GM18507 (cell line): Measurements from ENCODE around the gene PREX1.

Experiments used
- DNase-seq: peaks from one replicate; pipeline ENCODE4 v3.0.0; 2011; ENCODE audit warnings: low read depth; ENCODE audit not compliant: insufficient read length; ENCODE audit errors: extremely low spot score
- FAIRE-seq: peaks from 2 replicates; lab custom pipeline; 2011; peaks lifted over from hg19 to GRCh38; lab: Jason Lieb, UNC

Gene PREX1

DNA sequence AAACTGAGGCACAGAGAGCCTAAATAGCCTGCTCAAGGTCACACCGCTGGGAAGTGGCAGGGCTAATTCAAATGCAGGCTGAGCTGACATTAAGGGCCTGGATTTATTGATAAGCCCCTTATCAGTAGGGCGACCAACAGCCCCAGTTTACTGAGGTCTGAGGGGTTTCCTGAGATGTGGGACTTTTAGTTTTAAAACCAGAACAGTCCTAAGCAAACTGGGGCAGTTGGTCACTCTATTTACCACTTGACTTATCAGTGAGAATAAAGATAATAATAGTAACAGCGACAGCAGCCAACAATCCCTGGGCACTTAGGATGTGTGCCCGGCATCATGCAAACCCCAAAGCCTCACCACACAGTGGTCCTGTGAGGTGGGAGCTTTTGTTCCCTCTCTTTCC lies 27.6 kb downstream of the PREX1 start:
- DNase-seq, result no peak
- FAIRE-seq, result no peak

DNA sequence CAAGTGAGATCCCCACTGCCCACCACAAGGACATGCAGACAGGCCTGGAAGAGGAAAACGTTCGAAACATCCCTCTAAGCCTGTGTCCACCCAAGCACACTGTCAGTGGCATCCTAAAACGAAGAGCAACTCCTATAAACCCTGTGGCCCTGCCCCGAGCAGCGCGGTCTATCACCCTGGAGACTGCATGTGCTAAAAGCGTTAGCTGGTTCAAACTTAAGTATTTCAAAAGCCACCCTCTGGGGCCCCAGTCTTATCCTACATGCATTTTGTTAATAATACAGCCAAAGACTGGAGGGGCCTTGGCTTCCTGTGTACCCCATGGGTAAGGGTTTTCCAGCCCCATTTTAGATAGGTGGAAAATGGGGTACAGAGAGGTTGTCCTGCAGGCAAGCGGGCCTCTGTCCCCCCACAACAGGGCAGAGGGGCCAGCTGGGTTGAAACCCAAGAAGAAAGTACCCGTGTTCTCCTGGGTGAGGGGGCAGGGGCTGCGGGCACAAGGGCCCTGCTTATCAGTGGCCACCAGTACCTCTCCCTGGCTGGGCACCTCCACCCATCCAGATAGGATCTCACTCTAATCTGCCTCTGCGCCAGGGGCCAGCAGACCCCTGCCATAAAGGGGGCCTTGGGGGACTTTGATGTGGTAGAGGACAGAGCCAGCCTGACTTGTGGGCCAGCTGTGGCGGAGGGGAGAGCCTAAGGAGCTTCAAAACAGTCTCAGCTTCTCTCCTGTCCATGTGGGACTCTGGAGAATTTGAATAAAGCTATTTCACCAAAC lies 28.3 kb downstream of the PREX1 start:
- DNase-seq, result no peak

DNA sequence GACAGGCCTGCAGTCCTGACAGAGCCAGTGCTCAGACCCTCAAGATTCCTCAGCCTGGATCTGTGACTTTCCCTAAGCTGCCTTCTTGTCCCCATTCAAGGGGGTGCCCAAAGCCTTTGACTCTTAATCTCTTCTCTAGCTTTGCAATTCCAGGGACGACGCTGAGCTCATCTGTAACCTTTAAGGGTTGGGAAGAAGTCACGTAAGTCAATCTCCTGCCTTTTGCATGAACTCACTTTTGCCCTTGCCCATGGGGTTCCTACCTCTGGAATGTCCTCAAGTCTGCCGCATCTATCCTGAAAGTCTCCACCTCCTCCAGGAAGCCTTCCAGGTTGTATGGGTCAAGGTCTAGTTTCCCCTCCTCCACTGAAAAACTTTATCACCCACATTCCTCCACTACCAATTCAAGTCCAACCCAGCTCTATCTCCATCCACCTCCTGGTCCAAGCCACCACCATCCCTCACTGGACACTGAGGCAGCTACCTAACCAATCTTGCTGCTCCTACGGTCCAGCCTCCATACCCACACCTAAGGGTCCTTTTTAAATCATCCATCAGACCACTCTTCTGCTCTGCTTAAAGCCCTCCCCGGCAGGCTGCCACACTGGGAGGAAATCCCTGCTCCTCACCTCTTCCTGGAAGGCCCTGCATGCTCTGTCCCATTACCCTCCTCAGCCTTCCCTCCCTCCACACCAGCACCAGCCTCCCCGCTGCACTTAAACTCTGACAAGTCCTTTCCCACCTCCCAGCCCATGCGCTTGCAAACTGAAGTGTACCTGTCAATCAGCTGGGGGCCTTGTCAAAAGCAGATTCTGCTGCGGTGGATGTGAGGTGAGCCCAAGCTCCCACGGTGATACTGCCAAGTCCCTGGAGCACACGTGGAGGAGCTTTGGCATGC lies 29.7 kb downstream of the PREX1 start:
- DNase-seq, result no peak
- no peak for FAIRE-seq

More for the DNA sequence above, 28.3 kb downstream of the PREX1 start:
- FAIRE-seq, result no peak

DNA sequence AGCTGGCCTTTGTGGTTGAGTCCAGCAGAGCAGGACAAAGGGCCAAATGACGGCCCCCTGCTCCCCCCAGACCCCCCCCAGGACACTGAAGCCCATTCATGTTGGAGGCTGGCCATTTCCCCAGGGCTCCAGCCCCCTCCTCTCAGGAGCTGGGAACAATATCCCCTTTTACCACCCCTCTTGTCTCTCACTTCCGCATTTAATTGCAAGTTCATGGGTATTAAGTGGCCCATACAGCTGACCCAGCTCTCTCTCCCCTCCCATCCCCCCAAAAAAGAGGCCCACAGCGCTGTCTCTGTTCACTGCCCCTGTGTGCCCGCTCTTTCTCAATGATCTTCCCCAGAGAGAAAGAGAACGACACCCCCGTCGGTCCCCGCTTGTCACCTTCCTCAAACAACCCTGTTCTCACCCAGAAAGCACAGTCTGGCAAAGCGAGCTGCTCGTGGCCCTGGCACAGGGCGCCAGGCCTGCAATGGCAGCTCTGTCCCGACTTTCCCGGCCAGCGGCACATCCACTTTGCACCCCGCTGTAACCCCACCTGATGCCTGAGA lies 30.4 kb downstream of the PREX1 start:
- FAIRE-seq, result no peak
- no peak for DNase-seq

DNA sequence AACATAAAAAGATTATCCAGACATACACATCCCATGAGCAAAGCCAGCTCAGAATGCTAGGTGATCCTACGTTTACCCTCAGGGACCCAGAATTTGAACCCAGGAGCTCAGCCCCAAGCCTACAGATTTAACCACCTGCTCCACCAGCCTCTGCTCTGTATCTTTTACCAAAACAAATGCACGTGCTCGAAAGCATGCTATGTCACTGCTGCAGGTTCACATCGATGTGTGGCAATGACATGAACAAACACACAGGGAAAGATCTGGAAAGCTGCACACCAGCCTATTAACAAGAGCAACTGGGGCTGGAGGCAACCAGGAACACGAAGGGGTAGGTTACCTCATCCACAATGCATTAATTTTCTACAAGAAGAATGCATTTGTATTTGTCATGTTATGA lies 32.1 kb downstream of the PREX1 start:
- FAIRE-seq, result no peak

DNA sequence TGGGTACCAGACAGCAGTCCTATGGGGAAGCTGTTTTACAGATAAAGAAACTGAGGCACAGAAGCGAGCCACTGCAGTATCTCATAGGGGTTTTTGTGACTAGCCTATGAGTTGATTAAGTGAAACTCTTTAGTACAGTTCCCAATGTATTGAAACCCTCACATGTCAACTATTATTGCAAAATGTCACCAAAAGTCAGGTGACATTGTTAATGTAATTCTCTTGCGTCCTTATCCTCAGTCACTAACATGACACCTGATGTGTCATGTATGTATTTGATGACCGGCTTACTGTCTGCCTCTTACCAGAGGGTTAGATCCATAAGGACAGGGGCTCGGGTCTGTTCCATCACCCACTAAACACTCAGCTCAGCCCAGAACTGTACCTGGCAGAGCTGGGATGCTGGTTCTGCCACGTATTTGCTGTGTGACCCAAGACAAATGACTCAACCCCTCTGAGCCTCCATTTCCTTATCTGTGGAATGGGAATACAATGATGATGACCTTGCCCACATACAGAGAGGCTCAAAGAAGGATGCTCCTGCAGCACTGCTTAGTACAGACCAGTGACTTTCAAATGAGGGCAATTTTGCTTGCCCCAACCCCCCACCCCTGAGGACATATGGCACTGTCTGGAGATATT lies 32.9 kb downstream of the PREX1 start:
- DNase-seq (no peak), FAIRE-seq (no peak)

More for the DNA sequence above, 32.1 kb downstream of the PREX1 start:
- no peak for DNase-seq

DNA sequence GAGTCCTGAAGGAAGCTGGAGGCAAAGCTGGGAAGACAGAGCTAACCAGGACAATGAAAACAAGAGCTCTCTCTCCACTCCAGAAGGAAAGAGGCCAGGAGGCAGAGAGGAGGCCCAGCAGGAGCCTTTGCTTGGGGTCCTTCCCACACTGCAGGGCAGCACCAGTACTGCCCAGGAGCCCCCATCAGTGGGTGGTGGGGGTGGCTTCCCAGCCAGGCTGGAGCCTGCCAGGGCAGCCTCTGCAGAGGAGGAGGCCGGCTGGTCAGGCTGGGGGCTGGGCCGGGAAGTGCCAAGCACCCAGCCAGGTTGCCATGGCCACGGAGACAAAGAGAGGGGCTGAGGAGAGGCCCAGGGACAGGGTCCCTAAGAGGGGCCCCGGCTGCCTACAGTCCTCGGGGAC lies 33.4 kb downstream of the PREX1 start:
- DNase-seq (no peak), FAIRE-seq (no peak)

DNA sequence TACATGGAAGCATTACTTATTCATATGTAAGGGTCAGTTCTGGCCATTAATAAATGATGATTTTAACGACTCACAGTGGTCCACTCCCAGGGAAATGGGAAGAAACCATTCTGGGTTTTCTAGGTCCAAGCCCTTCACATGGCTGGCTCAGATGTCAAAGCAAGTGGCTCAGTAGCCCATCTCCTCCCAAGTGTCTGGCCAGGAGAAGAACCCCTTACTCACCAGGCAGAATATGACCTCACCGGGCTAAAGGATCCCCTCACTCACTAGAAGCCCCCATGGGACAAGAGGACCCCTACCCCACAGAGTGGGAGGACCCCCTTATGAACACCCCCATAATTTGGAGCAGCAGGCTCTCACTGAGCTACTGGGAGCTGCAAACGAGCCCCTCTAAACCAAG lies 34.0 kb downstream of the PREX1 start:
- FAIRE-seq (no peak), DNase-seq (no peak)

DNA sequence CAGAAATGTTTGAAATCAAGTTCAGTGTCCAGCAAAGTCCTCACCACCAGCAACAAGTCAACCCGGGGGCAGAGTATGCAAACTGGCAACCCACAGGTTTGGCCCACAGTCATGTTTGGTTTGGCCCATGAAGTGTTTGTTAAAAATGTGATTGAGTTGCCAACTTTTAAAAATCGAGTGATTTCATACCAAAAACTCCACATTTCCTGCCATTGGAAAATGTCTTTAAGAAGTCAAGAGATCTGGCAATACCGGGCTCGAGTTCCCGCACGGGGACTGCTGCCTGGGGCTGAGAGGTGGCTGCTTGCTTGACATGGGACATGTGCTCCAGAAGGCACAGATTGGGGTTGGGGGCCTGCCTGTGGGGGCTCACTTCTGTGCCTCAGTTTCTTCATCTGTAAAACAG lies 36.1 kb downstream of the PREX1 start:
- FAIRE-seq (no peak), DNase-seq (no peak)

DNA sequence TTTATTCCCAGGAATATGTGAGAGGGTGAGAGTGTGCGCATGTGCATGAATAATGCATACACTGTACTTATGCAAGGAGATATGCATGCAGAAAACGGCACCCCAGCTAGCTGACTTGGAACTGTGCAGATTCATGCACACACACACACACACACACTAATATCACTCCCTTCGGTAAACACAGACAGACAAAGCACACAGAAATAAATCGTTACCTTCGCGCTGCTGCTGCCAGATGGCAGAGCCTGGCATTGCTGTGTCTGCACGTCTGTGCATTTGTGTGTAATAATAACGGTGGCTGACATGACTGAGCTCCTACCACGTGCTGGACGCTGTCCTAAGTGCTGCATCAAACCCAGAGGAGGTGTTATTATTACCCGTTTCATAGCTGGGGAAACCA lies 36.8 kb downstream of the PREX1 start:
- FAIRE-seq (no peak), DNase-seq (no peak)

DNA sequence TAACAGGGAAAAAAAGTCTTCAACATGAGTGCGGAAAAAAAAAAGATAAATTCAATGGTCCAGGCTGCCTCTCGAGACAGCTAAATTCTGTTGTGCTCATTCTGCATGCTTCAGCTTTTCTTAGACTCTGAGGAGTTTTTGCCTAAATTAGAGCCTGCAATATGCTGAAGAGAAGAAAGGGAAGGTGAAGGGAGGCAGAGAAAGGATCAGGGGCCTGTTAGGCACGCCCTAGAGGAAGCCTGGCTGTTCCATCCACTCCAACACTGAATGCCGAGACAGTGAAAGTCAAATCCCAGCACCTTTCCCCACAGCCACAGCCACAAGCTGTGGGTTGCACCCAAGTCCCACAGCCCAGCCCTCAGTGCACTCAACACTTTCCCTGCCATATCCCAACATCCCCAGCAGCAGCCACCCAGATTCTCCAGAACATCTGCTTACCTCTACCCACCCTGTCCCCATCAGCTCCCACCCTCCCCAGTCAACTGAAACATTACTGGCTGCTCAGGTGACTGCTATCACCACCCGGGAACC lies 37.3 kb downstream of the PREX1 start:
- DNase-seq (no peak), FAIRE-seq (no peak)

DNA sequence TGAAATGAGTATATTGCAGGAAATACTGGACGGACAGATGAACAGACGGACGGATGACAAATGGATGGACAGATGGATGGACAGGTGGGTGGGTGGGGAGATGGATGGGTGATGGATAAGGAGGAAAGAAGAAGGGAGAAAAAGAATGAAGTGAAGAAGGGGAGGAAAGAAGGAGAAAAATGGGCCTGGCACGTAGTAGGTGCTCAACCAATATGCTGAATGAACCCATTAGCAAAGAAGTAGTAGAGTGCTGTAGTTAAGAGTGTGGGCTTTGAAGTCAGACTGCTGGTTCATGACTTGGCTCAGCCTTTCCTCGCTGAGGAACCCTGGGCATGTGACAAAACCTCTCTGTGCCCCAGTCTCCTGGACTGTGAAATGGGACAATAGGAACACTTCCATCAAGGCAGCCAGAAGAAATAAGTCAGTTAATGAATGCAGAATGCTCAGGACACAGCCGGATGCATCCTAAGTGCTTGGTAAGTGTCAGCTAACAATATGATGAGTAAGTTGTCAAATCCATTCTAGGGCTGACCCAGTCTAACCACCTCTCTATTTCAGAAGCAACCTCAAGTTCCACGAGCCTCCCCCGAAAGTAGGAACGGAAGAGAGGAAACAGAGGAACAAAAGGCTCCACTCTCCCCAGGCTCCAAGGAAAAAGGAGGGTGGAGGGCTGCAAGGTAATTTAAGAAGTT lies 37.9 kb downstream of the PREX1 start:
- FAIRE-seq (peak; percentile 49), DNase-seq (no peak)

DNA sequence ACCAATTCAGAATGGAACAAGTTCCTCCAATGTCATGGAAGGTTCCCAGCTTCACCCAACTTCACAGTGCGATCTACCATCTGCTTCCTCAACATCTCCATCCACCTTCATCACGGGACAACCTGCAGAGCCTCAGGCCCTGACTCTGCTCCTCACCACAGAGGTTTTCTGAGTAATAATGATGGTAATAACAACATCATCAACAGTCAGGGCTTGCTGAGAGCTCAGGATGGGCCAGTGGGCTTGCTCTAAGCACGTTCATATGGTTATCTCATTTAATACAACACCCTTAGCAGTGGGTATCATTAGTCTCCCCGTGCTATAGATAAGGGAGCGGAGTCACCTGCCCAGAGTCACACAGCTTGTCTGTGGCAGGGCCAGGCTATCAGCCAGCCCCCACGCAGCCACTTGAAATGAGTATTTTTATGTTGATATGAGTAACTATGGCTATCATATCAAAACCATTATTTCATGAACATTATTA lies 38.6 kb downstream of the PREX1 start:
- FAIRE-seq, result no peak

DNA sequence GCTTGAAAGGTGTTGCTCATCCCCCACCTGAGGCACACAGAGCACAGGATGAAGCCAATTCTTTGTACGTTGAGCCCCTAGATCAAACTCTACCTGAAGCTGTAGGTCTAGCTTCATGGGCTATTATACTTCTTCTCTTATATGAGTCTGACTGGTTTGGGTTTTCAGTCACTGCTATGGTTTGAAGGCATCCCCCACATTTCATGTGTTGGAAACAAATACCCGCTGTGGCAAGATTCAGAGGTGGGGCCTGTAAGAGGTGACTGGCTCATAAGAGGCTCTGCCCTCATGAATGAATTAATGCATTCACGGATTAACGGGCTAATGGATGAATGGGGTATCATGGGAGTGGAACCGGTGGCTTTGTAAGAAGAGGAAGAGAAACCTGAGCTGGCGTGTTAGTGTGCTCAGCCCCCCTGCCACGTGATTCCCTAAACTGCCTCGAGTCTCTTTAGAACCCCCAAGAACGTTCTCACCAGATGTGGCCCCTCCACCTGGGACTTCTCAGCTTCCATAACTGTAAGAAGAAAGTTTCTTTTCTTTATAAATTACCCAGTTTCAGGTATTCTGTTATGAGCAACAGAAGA lies 39.2 kb downstream of the PREX1 start:
- peak; percentile 97 for FAIRE-seq

More for the DNA sequence above, 38.6 kb downstream of the PREX1 start:
- DNase-seq, result no peak

DNA sequence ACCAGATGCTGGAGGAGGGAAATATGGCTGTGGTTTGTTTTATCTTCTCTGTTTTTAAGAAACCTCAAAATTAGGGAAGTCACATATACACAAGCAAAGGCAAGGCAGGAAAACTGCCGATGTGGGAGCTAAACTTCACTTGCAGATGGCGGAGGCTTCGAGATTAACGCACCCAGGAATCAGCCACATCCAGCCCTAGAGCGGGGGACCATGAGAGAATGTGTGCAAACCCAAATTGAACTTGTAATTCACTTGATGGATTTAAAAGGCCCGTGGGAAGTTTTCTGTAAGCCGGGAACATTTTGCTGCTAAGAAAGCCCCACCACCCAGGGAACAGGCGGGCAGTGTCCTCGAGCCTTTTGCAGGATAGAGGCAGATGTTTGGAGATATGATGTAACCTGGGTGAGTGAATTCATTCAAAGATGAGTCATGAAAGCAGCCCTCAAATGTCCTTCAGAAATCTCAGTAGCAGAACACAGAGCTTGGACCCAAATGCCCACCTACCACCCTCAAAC lies 39.9 kb downstream of the PREX1 start:
- no peak for DNase-seq
- peak; percentile 72 for FAIRE-seq

More for the DNA sequence above, 39.2 kb downstream of the PREX1 start:
- peak; percentile 44 for DNase-seq

DNA sequence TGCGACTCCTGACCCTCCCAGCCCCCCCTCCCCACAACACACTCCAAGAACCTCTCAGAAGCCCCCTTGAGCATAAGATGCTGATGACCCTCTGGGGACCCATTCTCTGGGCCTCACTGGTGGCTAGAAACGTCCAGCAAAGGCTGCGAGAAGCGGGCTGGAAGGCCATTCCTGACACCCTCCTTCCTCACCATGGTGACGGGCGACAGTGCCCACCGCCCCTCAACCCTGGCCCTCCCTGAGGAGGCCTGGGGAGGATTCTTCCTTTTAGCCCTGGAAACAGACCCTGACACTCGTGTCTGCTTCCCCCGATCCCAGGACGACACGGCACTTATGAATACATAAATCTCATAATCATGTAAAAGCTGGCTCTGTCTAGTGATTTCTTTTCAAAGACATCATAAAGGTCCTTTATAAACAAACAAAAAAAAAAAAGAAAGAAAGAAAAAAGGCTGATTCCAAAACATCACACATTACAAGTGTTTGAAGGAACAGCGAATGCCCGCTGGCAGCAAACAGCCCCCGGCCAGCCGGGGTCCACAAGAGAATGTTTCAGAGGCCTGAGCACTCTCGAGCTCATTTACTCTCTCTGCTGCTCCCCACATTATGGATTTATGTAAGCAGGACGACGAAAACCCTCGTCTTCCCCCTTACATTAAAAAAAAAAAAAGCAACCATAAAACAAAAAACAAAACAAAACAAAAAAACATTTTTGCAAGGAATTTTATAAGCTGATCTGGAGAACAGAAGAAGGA lies 40.7 kb downstream of the PREX1 start:
- FAIRE-seq, result no peak

DNA sequence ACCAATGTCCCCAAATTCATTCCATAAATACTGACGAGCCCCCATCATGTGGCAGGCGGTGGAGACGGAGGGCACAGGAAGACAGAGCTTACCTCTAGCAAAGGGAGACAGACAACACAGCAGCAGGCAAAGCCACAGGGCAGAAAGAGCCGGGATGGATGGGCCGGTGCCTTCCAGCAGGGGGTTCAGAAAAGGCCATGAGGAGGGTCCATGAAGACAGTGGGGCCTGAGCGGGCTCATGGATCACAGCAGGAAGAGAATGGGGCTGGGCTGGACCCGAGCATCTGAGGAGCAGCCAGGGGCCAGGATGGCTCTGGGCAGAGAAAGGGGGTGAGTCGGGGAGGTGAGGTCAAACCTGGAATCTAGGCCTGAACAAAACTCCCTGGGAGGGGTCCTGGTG lies 42.0 kb downstream of the PREX1 start:
- DNase-seq (no peak), FAIRE-seq (no peak)

More for the DNA sequence above, 40.7 kb downstream of the PREX1 start:
- DNase-seq, result no peak

DNA sequence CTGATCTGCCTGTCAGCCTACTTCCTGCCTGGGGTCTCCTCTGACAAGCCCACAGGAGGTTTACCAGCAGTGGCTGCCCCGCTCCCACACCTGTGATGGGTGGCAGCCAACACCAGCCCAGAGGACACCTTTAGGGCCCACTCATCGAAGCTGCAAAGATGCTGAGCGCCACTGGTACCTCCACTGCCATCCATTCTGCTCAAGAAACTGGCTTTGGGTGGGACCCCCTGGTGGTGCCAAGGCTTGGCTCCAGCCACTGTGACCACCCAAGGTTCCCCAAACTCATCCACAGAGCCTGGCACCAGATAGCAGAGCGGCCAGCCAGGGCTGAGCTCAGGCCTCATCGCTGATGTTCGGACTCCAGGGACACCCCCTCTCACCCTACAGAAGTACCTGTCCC lies 42.5 kb downstream of the PREX1 start:
- DNase-seq (no peak), FAIRE-seq (no peak)
